Measurements from ENCODE around the gene SH3RF1.

SH3RF1 gene

DNA sequence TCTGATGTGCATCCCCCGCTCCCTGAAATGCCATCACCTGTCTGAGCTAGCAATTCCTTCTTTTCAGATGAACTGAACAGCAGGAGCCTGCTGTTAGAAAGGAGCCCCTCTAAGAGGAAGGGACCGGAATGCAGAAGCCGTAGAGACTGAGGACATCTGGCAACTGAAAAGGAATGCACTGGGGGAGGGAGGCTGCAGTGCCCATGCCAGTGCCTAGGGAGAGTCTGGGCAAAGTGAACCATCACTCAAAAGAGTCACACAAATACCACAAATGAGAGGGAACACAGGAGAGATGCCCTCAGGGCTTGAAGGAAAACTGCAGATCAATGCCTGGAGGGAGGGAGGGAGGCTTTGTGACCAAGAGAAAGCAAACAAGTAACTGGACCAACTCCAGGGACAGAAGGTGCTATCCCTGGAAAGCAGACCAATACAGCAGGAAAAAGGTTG, 166.8 kb downstream of the SH3RF1 start:
- no peak for DNase-seq (ENCODE audit: low spot score)

DNA sequence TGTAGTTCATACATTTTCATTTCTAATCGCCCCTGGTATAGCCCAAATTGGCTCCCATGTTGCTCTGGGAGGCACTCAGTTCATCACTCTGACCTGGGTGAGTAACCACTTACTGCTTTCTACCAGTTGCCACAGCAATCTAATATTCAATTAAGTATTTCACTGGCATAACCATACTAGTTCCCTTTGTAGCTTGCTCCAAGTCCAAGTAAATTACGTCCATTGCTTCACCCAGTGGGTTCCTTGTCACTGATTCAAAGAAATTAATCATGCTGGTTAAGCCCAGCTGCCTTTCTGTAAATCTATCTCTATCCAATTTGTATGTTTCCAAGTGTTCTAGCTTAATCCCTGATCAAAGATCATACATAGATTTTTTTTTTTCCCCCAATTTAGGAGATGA, 168.7 kb downstream of the SH3RF1 start:
- DNase-seq (ENCODE audit: low spot score): no peak

DNA sequence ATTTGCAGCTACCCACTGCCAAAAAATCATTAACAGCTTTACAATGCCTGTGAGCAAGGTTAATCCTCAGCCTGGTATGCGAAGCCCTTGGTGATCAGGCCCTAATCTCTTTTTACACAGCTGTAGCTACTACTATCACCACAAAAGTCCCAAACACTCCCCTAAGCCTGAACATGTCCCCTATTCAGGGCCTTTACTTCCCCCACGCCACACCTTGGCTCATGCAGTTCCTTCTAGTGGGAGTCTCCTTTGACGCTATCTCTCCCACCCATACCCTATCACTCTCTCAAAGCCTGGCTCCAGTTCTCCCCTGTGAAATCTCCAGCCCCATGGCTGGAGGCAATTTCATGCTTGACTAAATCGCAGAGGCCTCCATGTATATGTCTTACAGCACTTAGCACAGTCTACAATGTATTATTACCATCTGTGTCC, 170.1 kb downstream of the SH3RF1 start:
- no peak for DNase-seq (ENCODE audit: low spot score)

DNA sequence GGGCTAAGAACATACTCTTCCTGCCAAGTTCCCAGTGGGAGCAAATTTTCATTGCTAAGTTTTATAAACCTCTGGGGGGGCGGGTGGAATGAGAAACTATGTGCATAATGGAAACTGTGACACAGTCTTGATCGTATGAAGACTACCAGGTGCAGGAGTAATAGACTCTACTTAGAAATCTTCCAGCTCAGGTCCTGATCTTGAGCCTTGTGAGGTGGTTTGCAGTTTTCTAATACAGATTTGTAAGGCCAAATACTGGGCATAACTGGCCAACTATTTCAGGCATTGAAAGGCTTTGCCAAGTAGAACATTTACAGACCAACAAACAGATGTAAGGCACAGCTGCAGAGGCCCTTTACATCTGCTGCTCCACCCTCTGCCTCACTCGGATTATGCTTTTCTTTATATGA, 171.0 kb downstream of the SH3RF1 start:
- DNase-seq (ENCODE audit: low spot score): no peak

DNA sequence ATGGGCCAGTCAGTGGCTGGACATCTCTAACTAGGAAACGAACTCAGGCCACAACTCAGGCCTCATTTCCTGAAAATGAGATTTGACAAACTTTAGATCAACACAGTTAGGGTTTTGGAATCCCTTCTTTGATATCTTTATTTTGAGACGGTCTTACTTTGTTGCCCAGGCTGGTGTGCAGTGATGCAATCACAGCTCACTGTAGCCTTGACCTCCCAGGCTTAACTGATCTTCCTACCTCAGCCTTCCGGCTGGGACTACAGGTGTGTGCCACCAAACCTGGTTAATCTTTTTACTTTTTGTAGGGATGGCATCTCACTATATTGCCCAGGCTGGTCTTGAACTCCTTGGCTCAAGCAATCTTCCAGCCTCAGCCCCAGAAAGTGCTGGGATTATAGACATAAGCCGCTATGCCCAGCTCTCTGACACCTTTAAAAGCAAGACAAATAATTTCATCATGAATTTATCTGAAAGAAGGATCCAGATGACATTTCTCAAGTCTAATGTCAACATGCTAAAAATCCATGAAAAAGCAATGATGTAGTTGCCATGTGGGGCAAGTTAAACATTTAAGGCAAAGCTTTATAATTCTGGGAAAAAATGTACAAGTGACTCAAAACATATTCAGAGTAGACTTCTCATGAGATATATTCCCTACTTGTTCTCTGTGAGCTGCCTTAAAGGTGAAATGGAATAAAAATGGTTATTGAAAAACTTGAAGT, 171.6 kb downstream of the SH3RF1 start:
- DNase-seq (ENCODE audit: low spot score): no peak

DNA sequence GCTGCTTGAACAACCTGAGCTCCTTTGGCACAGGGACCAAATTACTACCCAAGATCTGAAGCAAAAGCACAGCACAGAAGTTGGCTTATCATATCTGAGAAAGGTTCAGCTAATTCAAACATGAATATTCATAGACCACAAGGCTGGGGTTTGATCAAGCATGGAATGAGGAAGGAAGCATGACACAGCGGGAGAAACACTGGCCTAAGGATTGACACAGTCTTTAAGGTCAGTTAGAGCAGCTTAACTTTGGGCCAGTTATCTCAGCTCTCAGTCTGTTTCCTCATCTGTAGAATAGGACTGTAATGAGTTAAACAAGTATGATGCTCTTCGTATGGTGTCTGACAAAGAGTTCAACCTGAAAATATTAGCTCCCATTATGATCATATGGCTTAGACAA, 172.2 kb downstream of the SH3RF1 start:
- DNase-seq (ENCODE audit: low spot score): no peak

DNA sequence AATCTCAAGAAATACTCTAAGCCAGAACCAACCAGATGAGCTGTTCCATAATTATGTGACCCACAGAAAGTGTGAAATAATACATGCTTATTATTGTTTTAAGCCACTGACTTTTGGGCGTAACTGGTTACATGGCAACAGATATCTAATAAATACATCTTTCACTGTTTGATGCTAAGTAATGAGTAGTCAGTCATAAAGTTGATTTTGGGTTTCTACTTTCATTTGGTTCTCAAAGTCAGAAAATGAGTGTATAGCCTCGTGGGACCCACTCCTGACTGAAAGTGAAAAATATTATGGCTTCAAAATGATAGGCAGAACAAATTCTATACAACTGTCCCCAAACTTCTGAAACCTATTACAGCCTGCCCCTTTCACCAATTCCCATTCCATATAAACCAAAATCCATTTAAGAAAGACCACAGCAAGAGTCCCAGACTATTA, 172.7 kb downstream of the SH3RF1 start:
- no peak for DNase-seq (ENCODE audit: low spot score)

DNA sequence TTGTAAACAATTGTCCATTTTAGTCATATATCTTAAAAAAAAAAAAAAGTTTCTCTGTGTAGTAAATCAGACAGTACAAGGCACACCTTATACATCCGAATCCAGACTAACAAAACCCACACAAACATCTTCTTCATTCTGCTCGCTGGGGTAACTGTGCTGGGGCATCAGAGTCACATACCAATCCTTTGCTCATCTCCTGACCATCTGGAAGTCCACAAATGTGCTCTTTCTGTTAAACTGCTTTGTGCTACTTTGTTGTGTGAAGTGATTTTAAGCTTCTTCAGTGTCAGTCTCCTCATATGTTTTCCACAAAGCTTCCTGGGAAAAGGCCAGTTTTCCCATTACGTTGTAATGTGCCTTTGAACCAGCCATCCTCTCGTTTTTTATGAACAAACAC, 174.5 kb downstream of the SH3RF1 start:
- DNase-seq (ENCODE audit: low spot score): no peak

DNA sequence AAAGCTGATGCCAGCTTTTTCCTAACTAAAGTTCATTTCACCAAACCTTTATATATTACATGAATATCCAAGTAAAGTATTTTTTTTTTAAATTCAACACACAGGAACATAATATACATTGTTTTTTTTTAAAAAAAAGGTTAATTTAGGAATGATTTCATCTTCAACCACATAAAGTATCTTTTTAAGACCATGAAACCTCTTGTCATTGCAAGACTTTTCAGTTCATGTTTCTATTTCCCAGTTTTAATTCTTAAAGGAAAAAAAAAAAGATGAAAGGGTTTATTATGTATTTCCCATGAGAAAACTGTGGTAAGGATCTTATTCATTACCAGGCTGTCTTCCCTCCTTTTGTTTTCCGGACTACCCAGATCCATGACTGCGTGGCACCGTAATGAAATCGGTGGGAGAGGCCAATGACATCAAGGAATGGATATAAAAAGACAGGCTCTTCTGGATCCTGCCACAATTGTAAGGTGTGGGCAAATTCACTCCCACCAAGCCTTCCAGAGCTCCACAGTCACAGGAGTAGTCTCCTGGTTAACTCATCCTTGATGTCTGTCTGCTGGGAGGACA, 176.0 kb downstream of the SH3RF1 start:
- DNase-seq (ENCODE audit: low spot score): no peak

DNA sequence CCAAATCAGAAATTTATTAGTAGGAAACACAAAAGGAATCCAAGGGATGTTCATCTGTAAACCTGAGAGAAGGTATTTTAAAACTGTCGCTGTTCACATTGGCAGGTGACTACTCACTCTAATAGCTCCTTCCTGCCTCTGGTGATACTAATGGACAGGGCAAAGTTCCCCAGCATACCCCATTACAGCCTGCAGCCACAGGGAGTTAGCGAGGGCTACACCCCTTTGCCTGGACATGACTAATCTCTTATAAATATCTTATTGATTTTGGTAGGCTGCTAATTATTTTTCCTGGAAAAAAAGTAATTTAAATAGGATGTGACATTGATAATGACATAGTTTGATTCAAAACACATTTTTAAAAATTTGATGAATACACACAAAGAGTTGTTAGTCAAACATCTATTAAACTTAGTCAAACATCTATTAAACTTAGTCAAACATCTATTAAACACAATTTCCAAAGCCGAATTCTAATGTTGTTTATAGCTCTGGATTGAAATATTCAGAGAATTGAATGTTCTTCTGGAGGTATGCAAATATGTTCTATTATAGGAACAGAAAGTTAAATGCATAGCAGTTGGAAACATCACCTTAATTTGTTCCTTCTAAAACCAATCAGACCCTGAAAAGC, 177.8 kb downstream of the SH3RF1 start:
- no peak for DNase-seq (ENCODE audit: low spot score)

DNA sequence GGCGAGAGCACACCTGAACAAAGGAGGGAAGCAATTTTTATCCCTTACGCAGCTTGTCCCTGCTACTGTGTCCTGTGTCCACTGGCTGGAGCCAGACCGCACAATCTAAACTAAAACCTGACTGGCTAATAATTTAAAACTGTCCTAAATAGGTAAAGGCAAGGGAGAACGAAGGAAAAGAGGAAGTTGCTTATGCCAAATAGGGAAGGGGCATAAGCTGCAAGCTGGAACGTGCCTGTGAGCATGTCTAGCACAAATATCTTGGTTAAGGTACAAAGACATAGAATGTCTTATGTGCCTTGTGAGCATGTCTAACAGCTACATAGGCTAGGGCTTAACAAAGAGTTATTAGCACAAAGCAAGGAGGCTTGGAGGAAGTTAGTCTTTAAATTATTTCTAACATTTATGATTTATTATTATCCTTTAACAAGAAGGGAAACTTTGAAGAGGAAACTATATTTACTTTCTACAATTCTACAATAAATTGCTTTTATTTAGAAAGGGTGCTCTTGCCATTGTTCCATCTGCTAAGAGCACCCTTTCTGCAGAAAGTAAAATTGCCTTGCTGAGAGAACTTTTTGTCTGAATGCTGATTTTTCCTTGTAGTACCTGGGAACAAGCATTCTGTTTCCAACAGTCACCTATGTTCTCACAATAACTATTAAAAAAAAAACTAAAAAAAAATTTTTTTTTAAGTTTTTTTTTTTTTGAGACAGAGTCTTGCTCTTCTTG, 180.1 kb downstream of the SH3RF1 start:
- DNase-seq (ENCODE audit: low spot score): no peak

DNA sequence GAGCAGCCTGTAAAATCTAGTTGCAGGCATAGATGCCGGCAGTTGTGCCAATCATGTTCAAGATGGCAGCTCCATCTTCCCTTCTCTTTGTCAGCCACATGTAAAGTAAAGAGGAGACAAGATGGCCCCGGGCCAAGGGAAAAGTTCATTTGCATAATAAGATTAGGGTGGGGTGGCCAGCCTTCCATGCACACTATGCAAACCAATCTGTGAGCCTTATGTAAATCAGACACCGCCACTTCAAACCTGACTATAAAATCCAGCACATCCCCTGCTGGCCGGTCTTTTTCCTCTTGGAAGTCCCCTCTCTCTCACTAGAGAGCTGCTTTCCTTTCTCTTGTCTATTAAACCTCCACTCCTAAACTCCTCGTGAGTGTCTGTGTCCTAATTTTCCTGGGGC, 181.8 kb downstream of the SH3RF1 start:
- DNase-seq (ENCODE audit: low spot score): no peak

DNA sequence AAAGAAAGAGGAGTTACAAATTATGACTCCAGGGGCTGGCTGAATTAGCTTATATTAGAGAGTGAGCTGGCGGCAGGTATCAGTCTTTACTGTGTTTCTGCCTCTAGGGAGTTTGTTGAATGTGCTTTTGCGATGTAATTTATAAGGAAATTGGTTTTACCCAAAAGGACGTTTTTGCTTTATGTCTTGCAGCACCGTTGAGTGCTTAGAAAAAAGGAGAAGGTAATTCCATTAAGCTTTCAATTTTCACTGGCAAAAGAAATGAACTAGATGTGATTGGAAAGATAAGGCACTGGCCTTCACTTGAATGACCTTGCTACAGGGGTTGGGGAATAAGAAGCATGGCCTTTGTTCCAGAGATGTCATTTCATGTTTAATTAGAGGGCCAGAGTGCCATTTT, 185.8 kb downstream of the SH3RF1 start:
- DNase-seq (ENCODE audit: low spot score): no peak

DNA sequence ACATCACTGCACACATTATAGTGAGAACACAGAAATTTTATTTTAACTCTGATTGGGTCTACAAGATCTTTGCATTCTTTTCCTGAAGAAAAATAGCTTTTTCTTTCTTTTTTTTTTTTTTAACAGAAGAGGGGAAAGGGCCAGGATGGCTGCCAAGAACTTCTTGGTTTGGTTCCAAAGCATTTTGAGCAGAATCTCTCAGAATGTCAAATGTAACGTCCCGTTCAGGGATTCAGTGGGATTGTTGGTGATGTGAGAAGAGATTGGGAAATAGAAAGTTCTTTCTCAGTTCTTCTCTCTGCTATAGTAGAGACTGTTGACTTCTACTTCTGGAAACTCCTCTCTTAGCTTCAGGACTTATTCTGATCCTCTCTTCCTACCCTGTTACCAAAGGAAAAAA, 189.8 kb downstream of the SH3RF1 start:
- peak; percentile 50 for DNase-seq (ENCODE audit: low spot score)

DNA sequence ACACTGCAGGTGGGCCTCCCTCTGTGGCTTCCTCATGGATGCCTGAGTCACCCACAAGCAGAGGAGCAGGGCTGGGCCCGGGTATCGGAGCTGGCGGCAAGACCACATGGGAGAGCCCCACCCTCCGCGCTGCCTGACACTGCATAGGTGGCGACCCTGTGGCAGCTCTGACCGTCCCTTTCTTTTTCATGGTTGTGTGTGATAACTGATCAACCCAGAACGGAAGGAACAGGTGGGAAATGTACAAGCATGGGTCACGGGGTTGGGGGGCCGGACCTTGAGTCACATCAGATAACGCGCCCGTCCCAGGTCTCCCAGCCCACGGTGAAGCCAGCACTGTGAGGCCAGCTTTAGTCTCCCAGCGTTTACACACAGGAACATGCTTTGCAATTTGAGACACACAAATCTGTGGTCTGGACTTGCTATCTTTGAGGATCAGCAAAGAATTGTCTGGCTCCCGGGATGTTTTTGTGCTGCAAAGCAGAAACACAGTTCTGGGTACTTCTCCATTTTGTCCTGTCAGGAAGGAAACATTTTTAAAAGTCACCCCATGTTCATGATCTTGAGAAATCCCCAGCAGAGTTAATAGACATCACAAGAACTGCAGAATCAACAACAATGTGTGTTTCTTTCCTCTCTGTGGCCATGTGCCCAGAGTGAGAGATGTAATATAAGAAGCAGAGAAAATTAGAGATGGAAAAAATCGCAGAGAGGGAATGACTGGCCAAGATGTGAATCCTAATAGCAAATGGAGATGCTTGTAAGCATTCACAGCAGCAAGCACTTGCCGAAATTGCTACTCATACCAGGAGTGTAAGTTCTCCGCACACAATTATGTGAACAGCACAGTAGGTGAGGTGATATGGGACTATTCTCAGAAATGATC, 190.6 kb downstream of the SH3RF1 start:
- DNase-seq (ENCODE audit: low spot score): peak; percentile 62

DNA sequence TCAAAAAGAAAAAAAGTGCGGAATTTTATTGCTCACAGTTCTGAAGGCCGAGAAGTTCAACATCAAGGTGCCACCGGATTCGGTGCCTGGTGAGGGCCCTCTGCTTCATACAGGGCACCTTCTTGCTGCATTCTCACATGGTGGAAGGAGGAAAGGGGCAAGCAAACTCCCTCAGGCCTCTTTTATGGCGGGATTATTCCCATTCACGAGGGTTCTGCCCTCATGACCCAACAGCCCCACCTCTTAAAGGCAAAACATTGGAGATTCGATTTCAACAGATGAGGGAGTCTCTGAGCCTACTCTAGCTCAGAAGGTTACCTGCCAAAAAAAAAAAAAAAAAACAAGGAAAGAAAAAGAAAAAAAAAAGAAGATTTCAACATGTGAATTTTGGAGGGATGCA, 196.6 kb downstream of the SH3RF1 start:
- no peak for DNase-seq (ENCODE audit: low spot score)

DNA sequence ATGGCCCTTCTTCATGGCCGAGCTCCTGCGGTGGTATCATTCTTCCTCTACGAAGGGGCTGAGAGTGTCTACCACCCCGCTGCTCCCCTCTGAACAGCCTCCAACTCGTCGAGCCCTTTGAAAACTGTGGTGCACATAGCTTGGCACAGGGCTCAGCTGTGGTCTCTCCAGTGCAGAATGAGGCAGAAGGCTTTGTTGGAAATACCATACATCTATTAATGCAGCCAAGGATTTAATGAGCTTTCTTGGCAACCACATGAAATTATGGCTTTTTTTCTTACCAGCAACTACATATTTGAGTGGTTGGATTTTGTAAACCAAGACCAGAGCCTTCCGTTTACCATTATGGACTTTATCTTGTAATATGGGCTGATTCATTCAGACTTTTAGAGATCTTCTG, 199.0 kb downstream of the SH3RF1 start:
- DNase-seq (ENCODE audit: low spot score): no peak

DNA sequence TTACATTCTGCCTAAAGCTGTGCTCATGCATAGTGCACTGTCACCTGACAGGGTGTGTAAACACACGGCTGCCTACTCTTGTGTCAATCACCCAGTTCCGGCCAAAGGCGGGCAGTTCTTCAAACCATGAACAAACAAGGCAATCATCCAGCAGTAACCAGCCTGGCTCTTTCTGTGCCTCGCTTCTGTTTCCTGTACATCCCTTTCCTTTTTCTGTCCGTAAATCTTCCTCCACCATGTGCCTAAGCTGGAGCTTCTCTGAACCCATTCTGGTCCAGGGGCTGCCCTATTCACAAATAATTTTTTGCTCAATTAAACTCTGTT, 199.9 kb downstream of the SH3RF1 start:
- no peak for DNase-seq (ENCODE audit: low spot score)

DNA sequence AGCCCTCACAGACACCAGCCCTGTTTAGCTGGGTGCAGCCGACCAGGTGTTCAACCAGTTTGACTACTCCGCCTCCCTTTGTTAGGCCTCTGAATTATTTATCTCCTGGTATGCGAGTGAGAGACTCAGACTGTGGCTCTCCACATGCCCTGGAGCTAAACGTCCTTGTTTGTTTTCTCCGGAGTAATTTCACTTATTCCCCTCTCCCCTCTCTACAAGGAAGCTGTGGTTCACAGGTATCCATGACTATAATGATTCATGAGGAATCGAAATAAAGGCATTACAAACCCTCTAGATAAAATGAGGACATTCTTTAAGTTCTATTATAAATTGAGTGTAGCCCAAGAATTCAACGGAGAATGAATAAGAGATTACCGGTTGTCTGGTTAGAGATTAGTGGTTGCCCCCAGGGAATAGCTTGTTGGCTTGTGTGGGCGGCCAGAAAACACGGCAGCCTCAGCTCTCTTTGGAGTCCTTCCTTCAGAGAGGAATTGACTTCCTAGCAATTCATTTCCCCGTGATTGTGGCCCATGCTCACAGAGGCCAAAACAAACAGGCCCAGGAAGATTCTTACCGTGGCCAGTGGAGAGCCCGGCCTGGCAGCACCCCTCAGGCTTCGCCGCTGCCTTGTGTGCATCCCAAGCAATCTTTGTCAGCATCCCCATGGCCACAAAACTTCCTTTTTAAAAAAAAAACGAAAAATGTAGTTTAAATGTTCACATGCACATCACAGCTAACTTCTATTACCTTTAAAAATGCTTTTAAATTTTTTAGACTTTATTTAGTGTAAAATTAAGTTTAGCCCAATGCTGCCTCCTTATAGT, 200.5 kb downstream of the SH3RF1 start:
- DNase-seq (ENCODE audit: low spot score): no peak

DNA sequence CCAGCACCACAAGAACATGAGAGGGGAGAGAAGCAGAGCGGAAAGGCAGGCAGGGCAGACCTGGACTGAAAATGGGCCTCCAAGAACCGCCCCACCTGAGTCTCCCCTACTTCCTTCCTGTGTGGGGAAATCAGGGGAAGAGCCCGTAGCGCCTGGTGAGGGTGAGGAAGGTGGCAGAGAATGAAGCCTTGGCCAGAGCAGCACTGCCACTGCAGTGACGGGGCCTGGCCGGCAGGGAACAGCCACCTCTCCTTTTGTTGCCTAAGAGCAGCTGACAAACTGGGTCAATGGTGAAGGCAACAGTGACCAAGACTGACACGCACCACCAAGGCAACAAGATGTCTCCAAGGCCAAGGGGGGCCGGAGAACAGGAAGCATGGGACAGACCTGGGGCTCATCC, 202.3 kb downstream of the SH3RF1 start:
- no peak for DNase-seq (ENCODE audit: low spot score)

DNA sequence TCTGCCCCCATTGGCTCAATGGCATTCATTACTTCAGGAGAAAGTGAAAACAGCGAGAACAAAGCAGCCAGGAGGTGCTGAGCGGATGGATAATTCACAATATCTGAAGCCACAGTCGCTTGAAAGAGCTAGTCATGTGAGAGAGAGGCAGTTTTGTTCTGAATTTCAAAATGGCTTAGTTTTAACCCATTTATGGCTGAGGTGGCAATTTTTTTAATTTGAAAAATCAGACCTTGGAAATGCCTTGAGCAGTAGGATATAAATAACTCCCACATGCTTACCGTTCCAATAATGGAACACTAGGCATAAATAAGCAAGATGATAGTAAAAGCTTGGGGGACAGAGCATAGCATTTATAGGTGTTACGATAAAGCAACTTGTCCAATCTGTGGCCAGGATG, 203.8 kb downstream of the SH3RF1 start:
- DNase-seq (ENCODE audit: low spot score): no peak

All from globus pallidus (tissue), 1 donor.